ENCODE results near the gene TMCC1.
A peak's percentile ranks its signal among the peaks of the same experiment; 100 is the strongest.

Gene TMCC1

DNA sequence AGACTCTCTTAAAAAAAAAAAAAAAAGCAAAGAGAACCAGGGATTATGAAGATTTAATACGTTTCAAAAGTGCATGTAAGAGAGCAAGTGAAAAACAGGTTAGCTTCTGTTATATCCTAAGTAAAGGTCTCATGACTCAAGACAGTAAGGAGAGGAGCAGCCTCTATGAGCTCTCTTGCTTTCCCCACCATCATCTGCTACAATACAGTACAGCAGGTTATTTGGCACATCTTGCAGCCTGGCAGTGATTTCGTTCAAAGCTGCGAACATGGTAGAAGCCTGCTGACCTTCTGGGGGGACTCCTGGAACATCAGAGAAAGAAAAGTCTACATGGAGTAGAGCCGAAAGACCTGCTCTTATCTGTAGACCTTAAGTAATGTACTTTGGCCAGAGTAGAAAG, 157.9 kb downstream of the TMCC1 start:
- ChIA-PET CTCF (no interaction called here), POLR2A (ENCODE audit: low non-redundant PET) (interaction anchor here (0.6 to 0.7 kb wide), 2 partner anchors 14 to 160 kb away, joined by 3 to 10 read pairs; no protein-coding TSS in a partner anchor)
- no peak for DNase-seq (ENCODE audit: low spot score)
- TF ChIP-seq, protein P1, sequence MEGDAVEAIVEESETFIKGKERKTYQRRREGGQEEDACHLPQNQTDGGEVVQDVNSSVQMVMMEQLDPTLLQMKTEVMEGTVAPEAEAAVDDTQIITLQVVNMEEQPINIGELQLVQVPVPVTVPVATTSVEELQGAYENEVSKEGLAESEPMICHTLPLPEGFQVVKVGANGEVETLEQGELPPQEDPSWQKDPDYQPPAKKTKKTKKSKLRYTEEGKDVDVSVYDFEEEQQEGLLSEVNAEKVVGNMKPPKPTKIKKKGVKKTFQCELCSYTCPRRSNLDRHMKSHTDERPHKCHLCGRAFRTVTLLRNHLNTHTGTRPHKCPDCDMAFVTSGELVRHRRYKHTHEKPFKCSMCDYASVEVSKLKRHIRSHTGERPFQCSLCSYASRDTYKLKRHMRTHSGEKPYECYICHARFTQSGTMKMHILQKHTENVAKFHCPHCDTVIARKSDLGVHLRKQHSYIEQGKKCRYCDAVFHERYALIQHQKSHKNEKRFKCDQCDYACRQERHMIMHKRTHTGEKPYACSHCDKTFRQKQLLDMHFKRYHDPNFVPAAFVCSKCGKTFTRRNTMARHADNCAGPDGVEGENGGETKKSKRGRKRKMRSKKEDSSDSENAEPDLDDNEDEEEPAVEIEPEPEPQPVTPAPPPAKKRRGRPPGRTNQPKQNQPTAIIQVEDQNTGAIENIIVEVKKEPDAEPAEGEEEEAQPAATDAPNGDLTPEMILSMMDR (conservative IDR thresholded peaks at IDR 0.05; ENCODE audit: low read depth) = no peak
- no peak overlapping the region for H3K27ac ChIP-seq

DNA sequence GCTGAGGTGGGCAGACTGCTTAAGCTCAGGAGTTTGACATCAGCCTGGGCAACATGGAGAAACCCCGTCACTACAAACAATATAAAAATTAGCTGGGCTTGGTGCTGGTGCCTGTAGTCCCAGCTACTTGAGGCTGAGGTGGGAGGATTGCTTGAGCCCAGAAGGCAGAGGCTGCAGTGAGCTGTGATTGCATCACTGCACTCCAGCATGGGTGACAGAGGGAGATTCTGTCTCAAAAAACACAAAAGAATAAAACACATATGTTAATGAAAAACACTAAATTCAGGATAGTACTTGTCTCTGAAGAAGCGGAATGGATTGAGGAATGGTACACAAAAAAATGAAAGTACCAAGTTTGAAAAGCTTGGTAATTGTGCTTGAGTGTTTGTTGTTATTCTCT, 159.1 kb downstream of the TMCC1 start:
- CTCF ChIA-PET = interaction anchor here (0.6 to 0.7 kb wide), 2 partner anchors 22 to 26 kb away, joined by 3 to 4 read pairs; no protein-coding TSS in a partner anchor
- H3K27ac ChIP-seq = no peak overlapping the region
- POLR2A ChIA-PET (ENCODE audit: low non-redundant PET) = no interaction called here
- TF ChIP-seq, protein P1 (conservative IDR thresholded peaks at IDR 0.05; ENCODE audit: low read depth) = no peak
- no peak for DNase-seq (ENCODE audit: low spot score)

DNA sequence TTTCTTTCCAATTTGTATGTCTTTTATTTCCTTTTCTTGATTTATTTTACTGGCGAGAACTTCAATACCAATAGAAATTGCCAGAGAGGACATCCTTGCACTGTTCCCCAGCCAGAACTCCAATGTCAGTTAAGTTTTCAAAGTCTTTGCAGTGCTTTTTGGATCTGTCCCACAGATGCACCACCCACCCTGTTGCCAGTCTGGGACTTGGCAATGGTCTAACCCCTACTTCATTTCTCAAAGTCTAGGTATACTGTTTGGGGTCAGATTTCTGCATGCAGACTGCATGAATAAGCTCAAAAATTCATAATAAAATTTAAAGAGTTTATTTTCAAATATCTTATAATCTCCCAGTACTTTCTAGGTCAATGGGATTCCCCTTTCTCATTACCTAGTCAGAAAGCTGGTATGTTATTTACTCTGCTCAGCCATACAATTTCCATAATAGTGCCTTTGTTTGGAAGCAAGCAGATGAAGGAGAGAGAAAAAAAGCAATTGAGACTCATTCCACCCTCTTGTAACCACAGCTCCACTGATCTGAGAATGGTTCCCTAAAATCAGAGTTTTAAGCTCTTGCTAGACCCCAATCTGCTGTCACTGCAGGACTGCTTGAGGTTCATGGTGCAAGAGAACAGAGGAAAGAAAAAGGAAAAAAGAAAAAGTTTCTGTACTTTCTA, 161.2 kb downstream of the TMCC1 start:
- ChIA-PET POLR2A (ENCODE audit: low non-redundant PET) (no interaction called here), CTCF (interaction anchor here (0.8 kb wide), 1 partner anchor 41 kb away, joined by 5 read pairs; no protein-coding TSS in a partner anchor)
- TF ChIP-seq, protein P1 (conservative IDR thresholded peaks at IDR 0.05; ENCODE audit: low read depth) = no peak
- no peak for DNase-seq (ENCODE audit: low spot score)
- H3K27ac ChIP-seq = no peak overlapping the region

DNA sequence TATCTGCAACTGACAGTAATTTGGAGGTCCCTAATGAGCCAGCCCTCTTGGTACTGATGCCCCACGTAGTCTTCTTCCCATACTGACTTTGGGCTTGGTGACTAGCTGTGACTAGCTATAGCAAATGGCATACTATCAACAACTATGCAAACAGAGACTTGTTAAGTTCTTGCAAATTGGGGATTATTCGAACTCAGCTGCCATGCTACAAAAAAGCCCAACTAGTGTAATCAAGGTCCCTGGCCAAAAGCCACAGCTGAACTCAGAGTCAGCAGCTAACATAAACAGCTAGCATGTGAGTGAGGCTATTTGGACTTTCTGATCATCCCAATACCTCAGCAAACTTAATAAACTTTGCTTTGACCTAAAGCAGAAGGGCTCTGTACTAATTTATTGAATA, 165.8 kb downstream of the TMCC1 start:
- ChIA-PET CTCF (interaction anchor here (0.6 to 0.7 kb wide), 2 partner anchors 489 to 537 kb away, joined by 4 read pairs; no protein-coding TSS in a partner anchor), POLR2A (ENCODE audit: low non-redundant PET) (no interaction called here)
- TF ChIP-seq, protein P1 (conservative IDR thresholded peaks at IDR 0.05; ENCODE audit: low read depth) = no peak
- no peak for DNase-seq (ENCODE audit: low spot score)
- no peak overlapping the region for H3K27ac ChIP-seq

DNA sequence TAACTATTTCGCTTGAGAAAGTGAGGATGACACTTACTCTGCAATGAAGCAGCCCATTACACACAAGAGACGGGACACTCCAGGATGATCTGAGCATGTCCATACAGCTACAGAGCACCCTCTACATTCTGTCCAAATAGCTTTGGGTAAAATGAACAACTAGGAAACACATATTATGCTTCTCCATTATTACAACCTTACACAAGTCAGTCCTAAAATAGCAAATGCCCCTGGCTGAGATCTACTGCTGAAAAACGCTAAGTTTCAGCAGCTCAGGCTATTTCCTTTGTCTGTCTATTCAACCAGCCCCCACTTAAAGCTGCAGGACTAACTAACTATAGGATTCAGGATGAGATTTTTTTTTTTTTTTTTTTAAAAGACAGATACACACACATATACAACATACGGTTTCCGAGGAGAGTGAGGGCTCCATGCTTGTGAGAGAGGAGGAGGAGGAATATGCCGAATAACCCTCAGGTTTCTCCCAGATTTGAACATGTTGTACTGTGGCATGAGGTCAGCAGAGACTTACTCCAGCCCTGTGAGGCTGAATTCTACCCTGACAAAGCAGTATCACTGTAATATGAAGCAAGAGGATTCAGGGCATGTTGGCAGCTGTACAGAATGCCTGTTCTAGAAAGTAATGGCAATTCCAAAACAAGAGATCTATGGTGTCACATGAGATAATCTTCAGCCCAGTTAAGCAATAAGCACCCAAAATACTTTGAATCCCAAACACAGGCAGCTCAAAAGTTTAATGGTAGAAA, 169.8 kb downstream of the TMCC1 start:
- CTCF ChIA-PET = no interaction called here
- peak; percentile 48 for DNase-seq (ENCODE audit: low spot score)
- H3K27ac ChIP-seq = no peak overlapping the region
- TF ChIP-seq, protein P1 (conservative IDR thresholded peaks at IDR 0.05; ENCODE audit: low read depth) = no peak
- POLR2A ChIA-PET (ENCODE audit: low non-redundant PET) = no interaction called here

DNA sequence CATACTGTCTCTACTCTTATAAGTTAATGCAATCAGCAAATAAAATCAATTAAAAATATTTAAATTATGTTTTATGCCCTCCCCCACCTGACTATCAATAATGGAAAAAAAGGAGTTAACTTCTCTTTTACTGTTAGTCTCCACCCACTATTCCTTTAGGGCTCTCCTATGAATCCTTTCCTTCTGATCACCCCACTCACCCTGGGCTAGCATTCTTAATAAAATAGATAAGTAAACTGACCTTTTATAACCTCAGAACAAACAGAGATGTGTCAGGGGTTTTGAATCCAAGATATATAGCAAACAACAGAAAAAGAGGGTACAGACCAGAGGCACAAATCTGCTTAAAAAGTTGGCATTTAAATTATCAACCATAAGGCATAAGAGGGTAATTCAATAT, 171.0 kb downstream of the TMCC1 start:
- ChIA-PET POLR2A (ENCODE audit: low non-redundant PET) (no interaction called here), CTCF (no interaction called here)
- DNase-seq (ENCODE audit: low spot score) = no peak
- TF ChIP-seq, protein P1 (conservative IDR thresholded peaks at IDR 0.05; ENCODE audit: low read depth) = no peak
- no peak overlapping the region for H3K27ac ChIP-seq

Measured in RWPE1 (cell line).